Mesothelial cell of epicardium (in vitro differentiated cells): ENCODE results near the gene ZC3H11A. TPM values are rescaled to one million over a fixed set of nuclear protein-coding genes. Genes with fewer than 3 reads are reported as not detected.
"Not testable (repeated sequence)": the region's sequence is repeated elsewhere in the genome, so short reads cannot be mapped to it uniquely, and the experiment has no call there.

Source experiments
- DNase-seq, 2 experiments: peaks; one replicate each; pipeline ENCODE4 v3.0.0; 2021; ENCODE audit warnings: low spot score in 2 of 2; ENCODE audit not compliant: unreplicated experiment in 2 of 2
- H3K27ac Mint-ChIP-seq: 2 replicates; pipeline ENCODE4 v1.8.0; 2021; ENCODE audit warnings: mixed read lengths
- H3K27me3 Mint-ChIP-seq: 2 replicates; pipeline ENCODE4 v1.8.0; 2021; ENCODE audit warnings: low read depth, mixed read lengths
- H3K36me3 Mint-ChIP-seq: 2 replicates; pipeline ENCODE4 v1.8.0; 2021; ENCODE audit warnings: mixed read lengths
- H3K4me1 Mint-ChIP-seq: 2 replicates; pipeline ENCODE4 v1.8.0; 2021; ENCODE audit warnings: mixed read lengths
- H3K4me3 Mint-ChIP-seq: 2 replicates; pipeline ENCODE4 v1.8.0; 2021; ENCODE audit warnings: mild to moderate bottlenecking, moderate library complexity, mixed read lengths
- H3K9me3 Mint-ChIP-seq: 2 replicates; pipeline ENCODE4 v1.8.0; 2021; ENCODE audit warnings: mixed read lengths
- CTCF ChIP-seq: fragments of 200-600 bp; sonication (generic); IDR thresholded peaks from one replicate; pipeline ENCODE4 v1.5.0; 2021; ENCODE audit warnings: antibody characterized with exemption; ENCODE audit not compliant: unreplicated experiment
- total RNA-seq: library from RNA; stranded (reverse); gene quantifications from 3 replicates; pipeline ENCODE4 v1.2.1, GENCODE V29; 2021

ZC3H11A gene
- total RNA-seq, 1 donor from 2014 or later = 105 TPM

GRCh38 chr1:203823306-203823705 is 27.9 kb downstream of the ZC3H11A start:
- Mint-ChIP-seq H3K9me3 (no peaks in the 10 kb centered on the region), H3K27me3 (no peaks in the 10 kb centered on the region), H3K4me1 (peaks cover 29% of the 10 kb centered on the region), H3K4me3 (no peak overlapping the region), H3K27ac (no peak overlapping the region), H3K36me3 (peaks cover 45% of the 10 kb centered on the region)
- DNase-seq = no peak
- no peak for TF ChIP-seq CTCF

GRCh38 chr1:203826175-203826574 is 30.8 kb downstream of the ZC3H11A start:
- Mint-ChIP-seq H3K4me1 (peaks cover 41% of the 10 kb centered on the region), H3K27ac (peak overlapping the region; percentile 78), H3K4me3 (no peak overlapping the region), H3K36me3 (peaks cover 45% of the 10 kb centered on the region), H3K9me3 (no peaks in the 10 kb centered on the region), H3K27me3 (no peaks in the 10 kb centered on the region)
- no peak for DNase-seq
- no peak for TF ChIP-seq CTCF

- TF ChIP-seq CTCF = no peak
- peaks cover 36% of the 10 kb centered on the region for H3K36me3 Mint-ChIP-seq
- H3K27ac Mint-ChIP-seq = peak overlapping the region; percentile 78
- no peaks in the 10 kb centered on the region for H3K9me3 Mint-ChIP-seq
- H3K4me3 Mint-ChIP-seq = peak overlapping the region; percentile 0
- no peak for DNase-seq
- peaks cover 41% of the 10 kb centered on the region for H3K4me1 Mint-ChIP-seq
- H3K27me3 Mint-ChIP-seq = no peaks in the 10 kb centered on the region
Measured at GRCh38 chr1:203828002-203828401, 32.6 kb downstream of the ZC3H11A start.

GRCh38 chr1:203828503-203828902 is 33.1 kb downstream of the ZC3H11A start:
- DNase-seq = no peak
- no peak for TF ChIP-seq CTCF

GRCh38 chr1:203829247-203829646 is 33.8 kb downstream of the ZC3H11A start:
- H3K27me3 Mint-ChIP-seq, H3K4me3 Mint-ChIP-seq, H3K9me3 Mint-ChIP-seq, DNase-seq: not testable (repeated sequence)
- Mint-ChIP-seq H3K36me3 (peaks cover 40% of the 10 kb centered on the region), H3K4me1 (peaks cover 39% of the 10 kb centered on the region), H3K27ac (peak overlapping the region; percentile 78)

More at GRCh38 chr1:203828503-203828902, 33.1 kb downstream of the ZC3H11A start:
- Mint-ChIP-seq H3K27me3 (no peaks in the 10 kb centered on the region), H3K9me3 (no peaks in the 10 kb centered on the region), H3K27ac (peak overlapping the region; percentile 78), H3K4me3 (no peak overlapping the region), H3K4me1 (peaks cover 41% of the 10 kb centered on the region), H3K36me3 (peaks cover 37% of the 10 kb centered on the region)

GRCh38 chr1:203835476-203835875 is 40.1 kb downstream of the ZC3H11A start:
- no peaks in the 10 kb centered on the region for H3K27me3 Mint-ChIP-seq
- H3K9me3 Mint-ChIP-seq = no peaks in the 10 kb centered on the region
- peaks cover 15% of the 10 kb centered on the region for H3K4me1 Mint-ChIP-seq
- no peak for DNase-seq
- no peak for TF ChIP-seq CTCF
- peaks cover 40% of the 10 kb centered on the region for H3K36me3 Mint-ChIP-seq
- H3K4me3 Mint-ChIP-seq = no peak overlapping the region
- peak overlapping the region; percentile 9 for H3K27ac Mint-ChIP-seq
